Left renal cortex interstitium (tissue), 4 donors: ENCODE measurements around the gene DTX3. TPM values are rescaled to one million over a fixed set of nuclear protein-coding genes. Genes with fewer than 3 reads are reported as not detected.

Source experiments
- polyA plus RNA-seq, 4 donors: library from polyadenylated mRNA; unstranded; fragments of 120-200 nt; gene quantifications; one replicate each; pipeline ENCODE4 v1.2.1, GENCODE V29; 2013; ENCODE audit not compliant: insufficient read length in 4 of 4

Gene DTX3
- polyA plus RNA-seq, 4 donors: 47.7 to 75.1 (median 61.0) TPM

Other genes starting within 250 kb of the DTX3 start
- 100 to 1,000 TPM in 2 of 4 donors, 10 to 100 TPM in 2; 52.3 to 104 (median 80.9) TPM for gene R3HDM2, start 173.8 kb upstream of the DTX3 start, polyA plus RNA-seq
- gene INHBC, start 170.0 kb upstream of the DTX3 start, polyA plus RNA-seq: under 1 TPM; 0.19 to 0.25 (median 0.20) TPM
- gene INHBE, start 149.5 kb upstream of the DTX3 start, polyA plus RNA-seq: under 1 TPM; 0.55 to 0.99 (median 0.67) TPM
- gene GLI1, start 145.0 kb upstream of the DTX3 start, polyA plus RNA-seq: 10 to 100 TPM; 15.0 to 31.1 (median 19.3) TPM
- gene ARHGAP9, start 125.0 kb upstream of the DTX3 start, polyA plus RNA-seq: 1 to 10 TPM; 1.1 to 3.8 (median 3.1) TPM
- 100 to 1,000 TPM in 3 of 4 donors, 10 to 100 TPM in 1; 94.7 to 157 (median 126) TPM for gene MARS1, start 116.8 kb upstream of the DTX3 start, polyA plus RNA-seq
- 10 to 100 TPM; 30.1 to 35.2 (median 32.7) TPM for gene DDIT3, start 84.3 kb upstream of the DTX3 start, polyA plus RNA-seq
- 10 to 100 TPM; 38.4 to 98.6 (median 75.0) TPM for gene MBD6, start 82.0 kb upstream of the DTX3 start, polyA plus RNA-seq
- 100 to 1,000 TPM; 160 to 179 (median 169) TPM for gene DCTN2, start 57.6 kb upstream of the DTX3 start, polyA plus RNA-seq
- gene KIF5A, start 54.8 kb upstream of the DTX3 start, polyA plus RNA-seq: 1 to 10 TPM in 1 of 4 donors, under 1 TPM in 3; 0.30 to 1.0 (median 0.54) TPM
- gene PIP4K2C, start 13.6 kb upstream of the DTX3 start, polyA plus RNA-seq: 10 to 100 TPM; 38.0 to 46.0 (median 39.5) TPM
- 10 to 100 TPM; 29.2 to 38.3 (median 34.6) TPM for gene ARHGEF25, start 6.6 kb downstream of the DTX3 start, polyA plus RNA-seq
- gene B4GALNT1, start 28.4 kb downstream of the DTX3 start, polyA plus RNA-seq: 1 to 10 TPM in 1 of 4 donors, under 1 TPM in 3; 0.58 to 1.4 (median 0.76) TPM
- 100 to 1,000 TPM; 206 to 226 (median 209) TPM for gene OS9, start 89.3 kb downstream of the DTX3 start, polyA plus RNA-seq
- 1 to 10 TPM; 1.1 to 1.8 (median 1.2) TPM for gene AGAP2, start 133.9 kb downstream of the DTX3 start, polyA plus RNA-seq
- gene TSPAN31, start 140.2 kb downstream of the DTX3 start, polyA plus RNA-seq: 10 to 100 TPM; 83.5 to 98.6 (median 91.7) TPM
- gene CDK4, start 147.5 kb downstream of the DTX3 start, polyA plus RNA-seq: 100 to 1,000 TPM; 205 to 270 (median 239) TPM
- gene MARCHF9, start 150.3 kb downstream of the DTX3 start, polyA plus RNA-seq: 10 to 100 TPM; 15.6 to 25.2 (median 19.7) TPM
- 1 to 10 TPM in 3 of 4 donors, under 1 TPM in 1; 0.78 to 1.8 (median 1.3) TPM for gene CYP27B1, start 162.3 kb downstream of the DTX3 start, polyA plus RNA-seq
- gene METTL1, start 167.3 kb downstream of the DTX3 start, polyA plus RNA-seq: 10 to 100 TPM; 28.4 to 32.0 (median 30.4) TPM
- gene EEF1AKMT3, start 167.8 kb downstream of the DTX3 start, polyA plus RNA-seq: 10 to 100 TPM in 3 of 4 donors, 1 to 10 TPM in 1; 9.1 to 13.5 (median 12.4) TPM
- 10 to 100 TPM; 34.6 to 52.1 (median 42.8) TPM for gene TSFM, start 178.0 kb downstream of the DTX3 start, polyA plus RNA-seq
- 10 to 100 TPM in 2 of 4 donors, 1 to 10 TPM in 2; 6.2 to 18.3 (median 10.5) TPM for gene AVIL, start 213.9 kb downstream of the DTX3 start, polyA plus RNA-seq
- 100 to 1,000 TPM; 237 to 283 (median 255) TPM for gene CTDSP2, start 241.9 kb downstream of the DTX3 start, polyA plus RNA-seq